HepG2 (cell line): ENCODE results near the gene RRP36. TPM values are rescaled to one million over a fixed set of nuclear protein-coding genes. Genes with fewer than 3 reads are reported as not detected.

ENCODE experiments used
- AGO1 ChIP-seq: fragments of 200-400 bp; formaldehyde crosslinking; IDR thresholded peaks from 2 replicates; pipeline ENCODE4 v1.6.1; 2017; ENCODE audit warnings: mild to moderate bottlenecking, low read depth, low read length, moderate library complexity; ENCODE audit not compliant: poor library complexity, severe bottlenecking
- ETV5 ChIP-seq: IDR thresholded peaks from 2 replicates; pipeline ENCODE4 v1.6.1; 2018; ENCODE audit warnings: missing biosample characterization, missing genetic modification reagents, inconsistent platforms, borderline replicate concordance
- FOXO1 ChIP-seq: sonication (generic); formaldehyde crosslinking; IDR thresholded peaks from 2 replicates; pipeline ENCODE4 v1.4.0; 2020; ENCODE audit warnings: missing genetic modification reagents
- KLF16 ChIP-seq, 2 experiments: sonication (generic) in 1 of 2; formaldehyde crosslinking in 1 of 2; IDR thresholded peaks; 2 replicates each; pipeline versions ENCODE4 v1.6.1 to v1.8.0; 2016 to 2023; ENCODE audit warnings: missing genetic modification reagents in 2 of 2, missing compliant biosample characterization in 1 of 2
- MED1 ChIP-seq: sonication (generic); formaldehyde crosslinking; IDR thresholded peaks from 2 replicates; pipeline ENCODE4 v1.4.0; 2020; ENCODE audit warnings: missing genetic modification reagents
- MTF1 ChIP-seq: sonication (generic); formaldehyde crosslinking; IDR thresholded peaks from 2 replicates; pipeline ENCODE4 v1.5.0; 2020; ENCODE audit warnings: missing genetic modification reagents
- PRPF4 ChIP-seq: fragments of 200-400 bp; formaldehyde crosslinking; IDR thresholded peaks from 2 replicates; pipeline ENCODE4 v1.6.1; 2016; ENCODE audit warnings: low read length, low read depth; ENCODE audit not compliant: poor library complexity, severe bottlenecking
- RBAK ChIP-seq: sonication (generic); formaldehyde crosslinking; IDR thresholded peaks from 2 replicates; pipeline ENCODE4 v1.5.1; 2020; ENCODE audit warnings: mild to moderate bottlenecking, missing genetic modification reagents
- SMYD3 ChIP-seq: sonication (generic); formaldehyde crosslinking; IDR thresholded peaks from 2 replicates; pipeline ENCODE4 v1.8.1; 2023; ENCODE audit warnings: mild to moderate bottlenecking, missing genetic modification reagents
- THAP11 ChIP-seq: IDR thresholded peaks from 2 replicates; pipeline ENCODE4 v1.6.1; 2016; ENCODE audit warnings: missing biosample characterization, missing genetic modification reagents
- ZNF10 ChIP-seq: sonication (generic); formaldehyde crosslinking; IDR thresholded peaks from 2 replicates; pipeline ENCODE4 v1.4.0; 2020; ENCODE audit warnings: mild to moderate bottlenecking, low read depth, missing genetic modification reagents, borderline replicate concordance
- ZNF121 ChIP-seq: sonication (generic); formaldehyde crosslinking; IDR thresholded peaks from 2 replicates; pipeline ENCODE4 v1.5.0; 2020; ENCODE audit warnings: mild to moderate bottlenecking, missing genetic modification reagents
- ZNF768 ChIP-seq: sonication (generic); formaldehyde crosslinking; IDR thresholded peaks from 2 replicates; pipeline ENCODE4 v1.4.0; 2020; ENCODE audit warnings: missing genetic modification reagents
- ZSCAN22 ChIP-seq: sonication (generic); formaldehyde crosslinking; IDR thresholded peaks from 2 replicates; pipeline ENCODE4 v1.4.0; 2020; ENCODE audit warnings: mild to moderate bottlenecking, missing genetic modification reagents
- polyA plus RNA-seq, 8 experiments: library from polyadenylated mRNA; depleted of rRNA in 3 of 8; stranded (reverse) in 7 of 8; unstranded in 1 of 8; fragments of >200 nt; fragmentation: Illumina TruSeq in 4 of 8; extraction: Trizol in 4 of 8; gene quantifications; 2 replicates each; pipeline versions ENCODE4 v1.2.1 to v1.2.3, GENCODE V29; 2011 to 2016; ENCODE audit warnings: low read depth in 4 of 8, missing spikeins in 1 of 8, mixed read lengths in 1 of 8; ENCODE audit not compliant: insufficient read depth in 1 of 8
- total RNA-seq, 5 experiments: library from RNA; depleted of rRNA; stranded (reverse); fragments of >200 nt; fragmentation: Illumina TruSeq; extraction: Trizol; gene quantifications; 2 replicates each; pipeline ENCODE4 v1.2.3, GENCODE V29; 2016; ENCODE audit warnings: low read depth in 1 of 5
- TF ChIP-seq, protein P1 (sequence below): IDR thresholded peaks from 2 replicates; pipeline ENCODE4 v1.4.0; 2020; ENCODE audit warnings: mild to moderate bottlenecking, missing genetic modification reagents
- TF ChIP-seq, protein P2 (sequence below): sonication (generic); formaldehyde crosslinking; IDR thresholded peaks from 2 replicates; pipeline ENCODE4 v1.4.0; 2020; ENCODE audit warnings: missing genetic modification reagents, borderline replicate concordance
- TF ChIP-seq, protein P3 (sequence below): sonication (generic); formaldehyde crosslinking; IDR thresholded peaks from 2 replicates; pipeline ENCODE4 v1.4.0; 2020; ENCODE audit warnings: mild to moderate bottlenecking, missing genetic modification reagents
- TF ChIP-seq, protein P4 (sequence below), 2 experiments: fragments of 450-650 bp in 1 of 2; sonication (generic) in 1 of 2; formaldehyde crosslinking; IDR thresholded peaks; 2 replicates each; pipeline versions ENCODE4 v1.5.0 to v1.8.0; 2020 to 2022; ENCODE audit warnings: mild to moderate bottlenecking in 1 of 2, missing genetic modification reagents in 1 of 2

Gene RRP36
- total and polyA plus RNA-seq, 2 of the 13 experiments (the other 11 are each of a cell fraction or from before 2014, with no cell fraction given): 29.5 to 144 TPM

DNA sequence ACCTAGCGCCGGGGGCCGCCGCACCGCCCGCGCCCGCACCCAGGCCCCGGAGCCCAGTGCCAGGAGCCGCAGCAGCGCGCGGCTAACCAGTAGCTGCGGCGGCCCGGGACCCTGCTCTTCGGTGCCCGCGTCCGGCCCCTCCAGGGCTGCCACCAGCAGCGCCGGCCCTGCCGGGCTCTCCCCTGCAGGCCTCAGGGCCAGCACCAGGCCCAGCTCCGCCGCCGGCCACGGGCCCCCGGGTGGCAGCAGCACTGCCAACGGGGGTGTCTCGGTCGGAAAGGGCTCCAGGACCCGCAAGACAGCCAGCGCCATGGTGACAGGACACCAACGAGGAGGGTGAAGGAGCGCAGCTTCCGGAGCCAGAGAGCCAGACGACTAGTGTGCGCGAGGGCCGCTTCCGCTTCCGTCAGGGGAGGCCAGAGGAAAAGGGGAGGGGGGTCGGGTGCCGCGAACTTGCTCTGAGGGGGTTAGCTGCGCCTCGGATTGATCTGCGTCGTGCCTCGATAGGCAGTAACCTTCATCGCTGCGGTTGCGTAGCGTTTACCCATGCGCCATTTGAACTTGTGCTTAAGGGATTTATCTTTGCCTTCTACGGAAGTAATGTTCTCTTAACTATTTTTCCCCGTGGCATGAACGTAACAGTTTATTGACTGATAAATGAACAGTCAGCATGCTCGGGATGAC, 42.4 kb upstream of the RRP36 start, which contains the start of gene PEX6 (continued):
- TF ChIP-seq SMYD3 (CRISPR knock-in tag) (peak; percentile 73; the same call in 1 of the 2 replicates), RBAK (CRISPR knock-in tag) (peak; percentile 74; the same call in 1 of the 2 replicates), FOXO1 (CRISPR knock-in tag) (peak; percentile 30; the same call in 1 of the 2 replicates), MED1 (CRISPR knock-in tag) (peak; percentile 59; the same call in 1 of the 2 replicates), PRPF4 (no peak), AGO1 (no peak), ZNF10 (CRISPR knock-in tag) (no peak), MTF1 (CRISPR knock-in tag) (no peak), ZNF768 (CRISPR knock-in tag) (peak; percentile 64; the same call in 1 of the 2 replicates), ETV5 (peak; percentile 96), ZNF121 (CRISPR knock-in tag) (peak; percentile 55; the same call in 1 of the 2 replicates), ZSCAN22 (CRISPR knock-in tag) (no peak), THAP11 (CRISPR knock-in tag) (peak; percentile 93), KLF16 (CRISPR knock-in tag; IDR thresholded peaks at IDR 0.05) (peak in 1 of 2 experiments; percentile 88; a peak in 2 of 4 replicates)
- TF ChIP-seq, protein P1, sequence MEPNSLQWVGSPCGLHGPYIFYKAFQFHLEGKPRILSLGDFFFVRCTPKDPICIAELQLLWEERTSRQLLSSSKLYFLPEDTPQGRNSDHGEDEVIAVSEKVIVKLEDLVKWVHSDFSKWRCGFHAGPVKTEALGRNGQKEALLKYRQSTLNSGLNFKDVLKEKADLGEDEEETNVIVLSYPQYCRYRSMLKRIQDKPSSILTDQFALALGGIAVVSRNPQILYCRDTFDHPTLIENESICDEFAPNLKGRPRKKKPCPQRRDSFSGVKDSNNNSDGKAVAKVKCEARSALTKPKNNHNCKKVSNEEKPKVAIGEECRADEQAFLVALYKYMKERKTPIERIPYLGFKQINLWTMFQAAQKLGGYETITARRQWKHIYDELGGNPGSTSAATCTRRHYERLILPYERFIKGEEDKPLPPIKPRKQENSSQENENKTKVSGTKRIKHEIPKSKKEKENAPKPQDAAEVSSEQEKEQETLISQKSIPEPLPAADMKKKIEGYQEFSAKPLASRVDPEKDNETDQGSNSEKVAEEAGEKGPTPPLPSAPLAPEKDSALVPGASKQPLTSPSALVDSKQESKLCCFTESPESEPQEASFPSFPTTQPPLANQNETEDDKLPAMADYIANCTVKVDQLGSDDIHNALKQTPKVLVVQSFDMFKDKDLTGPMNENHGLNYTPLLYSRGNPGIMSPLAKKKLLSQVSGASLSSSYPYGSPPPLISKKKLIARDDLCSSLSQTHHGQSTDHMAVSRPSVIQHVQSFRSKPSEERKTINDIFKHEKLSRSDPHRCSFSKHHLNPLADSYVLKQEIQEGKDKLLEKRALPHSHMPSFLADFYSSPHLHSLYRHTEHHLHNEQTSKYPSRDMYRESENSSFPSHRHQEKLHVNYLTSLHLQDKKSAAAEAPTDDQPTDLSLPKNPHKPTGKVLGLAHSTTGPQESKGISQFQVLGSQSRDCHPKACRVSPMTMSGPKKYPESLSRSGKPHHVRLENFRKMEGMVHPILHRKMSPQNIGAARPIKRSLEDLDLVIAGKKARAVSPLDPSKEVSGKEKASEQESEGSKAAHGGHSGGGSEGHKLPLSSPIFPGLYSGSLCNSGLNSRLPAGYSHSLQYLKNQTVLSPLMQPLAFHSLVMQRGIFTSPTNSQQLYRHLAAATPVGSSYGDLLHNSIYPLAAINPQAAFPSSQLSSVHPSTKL: peak; percentile 76; the same call in 1 of the 2 replicates
- TF ChIP-seq, protein P2, sequence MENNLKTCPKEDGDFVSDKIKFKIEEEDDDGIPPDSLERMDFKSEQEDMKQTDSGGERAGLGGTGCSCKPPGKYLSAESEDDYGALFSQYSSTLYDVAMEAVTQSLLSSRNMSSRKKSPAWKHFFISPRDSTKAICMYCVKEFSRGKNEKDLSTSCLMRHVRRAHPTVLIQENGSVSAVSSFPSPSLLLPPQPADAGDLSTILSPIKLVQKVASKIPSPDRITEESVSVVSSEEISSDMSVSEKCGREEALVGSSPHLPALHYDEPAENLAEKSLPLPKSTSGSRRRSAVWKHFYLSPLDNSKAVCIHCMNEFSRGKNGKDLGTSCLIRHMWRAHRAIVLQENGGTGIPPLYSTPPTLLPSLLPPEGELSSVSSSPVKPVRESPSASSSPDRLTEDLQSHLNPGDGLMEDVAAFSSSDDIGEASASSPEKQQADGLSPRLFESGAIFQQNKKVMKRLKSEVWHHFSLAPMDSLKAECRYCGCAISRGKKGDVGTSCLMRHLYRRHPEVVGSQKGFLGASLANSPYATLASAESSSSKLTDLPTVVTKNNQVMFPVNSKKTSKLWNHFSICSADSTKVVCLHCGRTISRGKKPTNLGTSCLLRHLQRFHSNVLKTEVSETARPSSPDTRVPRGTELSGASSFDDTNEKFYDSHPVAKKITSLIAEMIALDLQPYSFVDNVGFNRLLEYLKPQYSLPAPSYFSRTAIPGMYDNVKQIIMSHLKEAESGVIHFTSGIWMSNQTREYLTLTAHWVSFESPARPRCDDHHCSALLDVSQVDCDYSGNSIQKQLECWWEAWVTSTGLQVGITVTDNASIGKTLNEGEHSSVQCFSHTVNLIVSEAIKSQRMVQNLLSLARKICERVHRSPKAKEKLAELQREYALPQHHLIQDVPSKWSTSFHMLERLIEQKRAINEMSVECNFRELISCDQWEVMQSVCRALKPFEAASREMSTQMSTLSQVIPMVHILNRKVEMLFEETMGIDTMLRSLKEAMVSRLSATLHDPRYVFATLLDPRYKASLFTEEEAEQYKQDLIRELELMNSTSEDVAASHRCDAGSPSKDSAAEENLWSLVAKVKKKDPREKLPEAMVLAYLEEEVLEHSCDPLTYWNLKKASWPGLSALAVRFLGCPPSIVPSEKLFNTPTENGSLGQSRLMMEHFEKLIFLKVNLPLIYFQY (CRISPR knock-in tag): peak; percentile 85; the same call in 1 of the 2 replicates
- TF ChIP-seq, protein P3, sequence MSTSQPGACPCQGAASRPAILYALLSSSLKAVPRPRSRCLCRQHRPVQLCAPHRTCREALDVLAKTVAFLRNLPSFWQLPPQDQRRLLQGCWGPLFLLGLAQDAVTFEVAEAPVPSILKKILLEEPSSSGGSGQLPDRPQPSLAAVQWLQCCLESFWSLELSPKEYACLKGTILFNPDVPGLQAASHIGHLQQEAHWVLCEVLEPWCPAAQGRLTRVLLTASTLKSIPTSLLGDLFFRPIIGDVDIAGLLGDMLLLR (CRISPR knock-in tag): peak; percentile 76; the same call in 1 of the 2 replicates
- TF ChIP-seq, protein P4, sequence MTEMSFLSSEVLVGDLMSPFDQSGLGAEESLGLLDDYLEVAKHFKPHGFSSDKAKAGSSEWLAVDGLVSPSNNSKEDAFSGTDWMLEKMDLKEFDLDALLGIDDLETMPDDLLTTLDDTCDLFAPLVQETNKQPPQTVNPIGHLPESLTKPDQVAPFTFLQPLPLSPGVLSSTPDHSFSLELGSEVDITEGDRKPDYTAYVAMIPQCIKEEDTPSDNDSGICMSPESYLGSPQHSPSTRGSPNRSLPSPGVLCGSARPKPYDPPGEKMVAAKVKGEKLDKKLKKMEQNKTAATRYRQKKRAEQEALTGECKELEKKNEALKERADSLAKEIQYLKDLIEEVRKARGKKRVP (CRISPR knock-in tag; IDR thresholded peaks at IDR 0.05): peak in 1 of 2 experiments; percentile 58; a peak in 1 of 4 replicates
